Measurements from ENCODE around the gene FBP1. TPM values are rescaled to one million over a fixed set of nuclear protein-coding genes. Genes with fewer than 3 reads are reported as not detected.

Gene FBP1
- total and polyA plus RNA-seq, 10 of the 15 experiments (the other 5 are each of a cell fraction or from before 2014, with no cell fraction given), result 0.11 to 0.38 (median 0.15) TPM; not detected in 7

GRCh38 chr9:94619026-94619425 lies 20.3 kb downstream of the FBP1 start:
- no peaks in the 10 kb centered on the region for H3K79me2 ChIP-seq (ENCODE audit: control insufficient read depth, insufficient read depth, low read length)
- H3K4me1 ChIP-seq (ENCODE audit: control insufficient read depth, insufficient read depth, low read length), result no peaks in the 10 kb centered on the region
- WGBS (ENCODE audit: insufficient coverage, insufficient replicate concordance, low lambda C conversion rate, missing lambda C conversion rate), result 56% methylated on average over 4 of the region's 4 CpGs
- BruUV-seq (replicated peaks), result no TSS peak
- FAIRE-seq, result no peak
- intact Hi-C loops (cut with micrococcal nuclease; ENCODE audit: unreplicated experiment), result no loop called here
- TF ChIP-seq SMAD1 (IDR thresholded peaks at IDR 0.05; ENCODE audit: low read depth, partially characterized antibody) (no peak), NR2C2 (IDR thresholded peaks at IDR 0.05; ENCODE audit: borderline replicate concordance, control insufficient read depth, insufficient read length, low read depth) (no peak), SP1 (IDR thresholded peaks at IDR 0.05; ENCODE audit: low read depth, low read length) (no peak), TBL1XR1 (IDR thresholded peaks at IDR 0.05; ENCODE audit: low read depth, low read length) (no peak), CEBPZ (IDR thresholded peaks at IDR 0.05; ENCODE audit: low read depth, low read length) (no peak), NFYB (IDR thresholded peaks at IDR 0.05; ENCODE audit: insufficient read depth, low read depth, low read length) (no peak), TARDBP (IDR thresholded peaks at IDR 0.05; ENCODE audit: borderline replicate concordance) (no peak), BACH1 (IDR thresholded peaks at IDR 0.05; ENCODE audit: borderline replicate concordance) (no peak)
- no peak overlapping the region for H2AFZ ChIP-seq (ENCODE audit: control insufficient read depth, low read depth, low read length)
- CTCF ChIA-PET, result interaction anchor here (1.1 kb wide), 1 partner anchor 19 kb away, joined by 3 read pairs; no protein-coding TSS in a partner anchor
- no peak for ATAC-seq
- H3K4me3 ChIP-seq, result no peak overlapping the region
- H3K27ac ChIP-seq (ENCODE audit: control insufficient read depth, insufficient read depth), result no peak overlapping the region
- SMC1A ChIA-PET (ENCODE audit: uncharacterized antibody, unreplicated experiment), result no interaction called here
- POLR2A ChIA-PET, result interaction anchor here (0.6 kb wide), 1 partner anchor 23 kb away, joined by 5 read pairs; no protein-coding TSS in a partner anchor
- DNase-seq (ENCODE audit: low read depth, low spot score), result no peak
- no peaks in the 10 kb centered on the region for H3K9me3 ChIP-seq (replicated peaks; ENCODE audit: control insufficient read depth, insufficient read depth, low read length)
- RAD21 ChIA-PET (ENCODE audit: unreplicated experiment), result no interaction called here
- no peaks in the 10 kb centered on the region for H3K27me3 ChIP-seq (replicated peaks in 1 of 2; ENCODE audit: control insufficient read depth in 2 of 2, insufficient read depth in 2 of 2, low read length in 1 of 2)
- H4K20me1 ChIP-seq (ENCODE audit: control insufficient read depth, insufficient read depth), result no peaks in the 10 kb centered on the region
- H3K4me2 ChIP-seq (ENCODE audit: control insufficient read depth, insufficient read depth), result no peak overlapping the region
- in situ Hi-C loops (cut with MboI), result no loop called here
- H3K9ac ChIP-seq (ENCODE audit: control insufficient read depth, insufficient read depth, low read length), result no peak overlapping the region
- no peaks in the 10 kb centered on the region for H3K36me3 ChIP-seq (ENCODE audit: control insufficient read depth in 2 of 2, insufficient read depth in 2 of 2, low read length in 1 of 2)

Data from GM12878 (cell line).